Measurements from ENCODE around the gene TMEM260. TPM values are rescaled to one million over a fixed set of nuclear protein-coding genes. Genes with fewer than 3 reads are reported as not detected.

Gene TMEM260
- total and polyA plus RNA-seq, 2 experiments from 2014 or later = 13.3 to 22.9 TPM

GRCh38 chr14:56676042-56676441 is 96.4 kb downstream of the TMEM260 start:
- H4K20me1 ChIP-seq (replicated peaks; ENCODE audit: insufficient read depth) = no peaks in the 10 kb centered on the region
- Mint-ChIP-seq H3K27ac (no peak overlapping the region), H3K4me3 (no peak overlapping the region), H3K9me3 (peaks cover 8% of the 10 kb centered on the region), H3K27me3 (ENCODE audit: insufficient read depth, low read depth, poor library complexity) (no peaks in the 10 kb centered on the region), H3K36me3 (ENCODE audit: low read depth) (peaks cover 4% of the 10 kb centered on the region; the same call in 1 of the 3 replicates), H3K4me1 (no peaks in the 10 kb centered on the region; the same call in 2 of the 3 replicates)
- H3F3A ChIP-seq (replicated peaks; ENCODE audit: low read depth) = no peaks in the 10 kb centered on the region
- H3K4me1 ChIP-seq (ENCODE audit: insufficient read depth) = no peaks in the 10 kb centered on the region
- ATAC-seq (no peak), DNase-seq (ENCODE audit: low spot score) (no peak)
- no peak overlapping the region for H3K27ac ChIP-seq (ENCODE audit: low read depth)
- no peak for TF ChIP-seq EZH2phosphoT487 (IDR thresholded peaks at IDR 0.05; ENCODE audit: unreplicated experiment)
- TF ChIP-seq EZH2 (IDR thresholded peaks at IDR 0.05; ENCODE audit: low read depth, unreplicated experiment) = no peak
- no peak for TF ChIP-seq JUNB (IDR thresholded peaks at IDR 0.05; ENCODE audit: unreplicated experiment)
- TF ChIP-seq STAT1 (IDR thresholded peaks at IDR 0.05; ENCODE audit: unreplicated experiment) = no peak
- no peak for TF ChIP-seq REST (IDR thresholded peaks at IDR 0.05; ENCODE audit: unreplicated experiment)
- no peak for TF ChIP-seq NANOG (IDR thresholded peaks at IDR 0.05; ENCODE audit: borderline replicate concordance)
- no peak for TF ChIP-seq POLR2AphosphoS5 (IDR thresholded peaks at IDR 0.05; ENCODE audit: low read depth)
- TF ChIP-seq ZNF114 (CRISPR knock-in tag; IDR thresholded peaks at IDR 0.05) = no peak
- no peak for TF ChIP-seq CREB1 (CRISPR knock-in tag; IDR thresholded peaks at IDR 0.05; ENCODE audit: low read depth)
- no peak for TF ChIP-seq ZNF331 (CRISPR knock-in tag; IDR thresholded peaks at IDR 0.05; ENCODE audit: low read depth)
- TF ChIP-seq ZNF462 (CRISPR knock-in tag; IDR thresholded peaks at IDR 0.05) = no peak
- no peak for TF ChIP-seq CTCF (conservative IDR thresholded peaks at IDR 0.05; ENCODE audit: low read depth in 2 of 2)
- no peaks in the 10 kb centered on the region for H3K36me3 ChIP-seq (ENCODE audit: insufficient read depth)
- H3K27me3 ChIP-seq (ENCODE audit: insufficient read depth) = no peaks in the 10 kb centered on the region
- no peak overlapping the region for H3K4me3 ChIP-seq
- H3K79me2 ChIP-seq (replicated peaks; ENCODE audit: insufficient read depth) = no peaks in the 10 kb centered on the region
- no peak overlapping the region for H3K4me2 ChIP-seq
- H3K9me2 ChIP-seq (ENCODE audit: insufficient read depth) = no peaks in the 10 kb centered on the region
- H2AFZ ChIP-seq = no peak overlapping the region
